Dermis blood vessel endothelial cell (primary cell): ENCODE results near the gene FRMD4A. TPM values are rescaled to one million over a fixed set of nuclear protein-coding genes. Genes with fewer than 3 reads are reported as not detected.
A peak's percentile ranks its signal among the peaks of the same experiment; 100 is the strongest.
"Not testable (repeated sequence)": the region's sequence is repeated elsewhere in the genome, so short reads cannot be mapped to it uniquely, and the experiment has no call there.

Source experiments
- DNase-seq: peaks from one replicate; pipeline ENCODE4 v3.0.0; 2010
- total RNA-seq: library from RNA; depleted of rRNA; stranded (reverse); fragments of >200 nt; gene quantifications from 2 replicates; pipeline ENCODE4 v1.2.3, GENCODE V29; 2014

FRMD4A gene
- total RNA-seq, 1 donor from 2014 or later = 42.0 TPM

DNA sequence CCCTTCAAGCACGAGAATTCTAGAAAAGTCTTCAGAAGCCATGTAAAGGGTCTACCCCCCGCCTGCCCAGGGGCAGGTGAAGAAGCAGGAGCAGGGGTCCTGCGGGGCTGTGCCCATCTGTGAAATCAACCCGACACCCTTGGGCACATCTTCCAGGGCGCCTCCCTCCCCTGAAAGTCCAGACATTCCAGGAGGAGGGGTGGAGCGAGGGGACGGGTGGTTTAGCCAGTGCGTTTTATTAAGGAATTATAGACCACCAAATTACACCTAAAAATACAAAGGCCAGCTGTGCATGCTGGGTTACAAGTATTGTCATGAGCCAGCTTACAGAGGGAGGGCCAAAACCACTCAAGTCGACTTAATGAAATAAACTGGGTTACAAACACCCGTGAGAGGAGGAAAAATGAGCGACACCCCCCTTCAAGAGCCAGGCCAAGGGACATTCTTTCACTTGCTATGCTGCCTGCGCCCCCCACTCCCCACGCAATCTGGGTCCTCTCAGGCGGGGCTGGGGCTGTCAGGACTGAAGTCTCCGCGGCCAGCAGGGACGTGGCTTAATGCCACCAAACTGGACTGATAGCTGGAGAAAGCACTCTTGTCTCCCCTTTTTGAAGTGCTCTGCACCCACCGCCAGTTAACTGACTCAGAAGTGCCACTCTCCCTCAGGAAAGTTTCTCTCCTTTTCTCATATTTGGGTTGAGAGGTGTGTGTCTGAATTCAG is 360.3 kb downstream of the FRMD4A start:
- no peak for DNase-seq

GRCh38 chr10:13969792-13970140 is 361.0 kb downstream of the FRMD4A start:
- no peak for DNase-seq

DNA sequence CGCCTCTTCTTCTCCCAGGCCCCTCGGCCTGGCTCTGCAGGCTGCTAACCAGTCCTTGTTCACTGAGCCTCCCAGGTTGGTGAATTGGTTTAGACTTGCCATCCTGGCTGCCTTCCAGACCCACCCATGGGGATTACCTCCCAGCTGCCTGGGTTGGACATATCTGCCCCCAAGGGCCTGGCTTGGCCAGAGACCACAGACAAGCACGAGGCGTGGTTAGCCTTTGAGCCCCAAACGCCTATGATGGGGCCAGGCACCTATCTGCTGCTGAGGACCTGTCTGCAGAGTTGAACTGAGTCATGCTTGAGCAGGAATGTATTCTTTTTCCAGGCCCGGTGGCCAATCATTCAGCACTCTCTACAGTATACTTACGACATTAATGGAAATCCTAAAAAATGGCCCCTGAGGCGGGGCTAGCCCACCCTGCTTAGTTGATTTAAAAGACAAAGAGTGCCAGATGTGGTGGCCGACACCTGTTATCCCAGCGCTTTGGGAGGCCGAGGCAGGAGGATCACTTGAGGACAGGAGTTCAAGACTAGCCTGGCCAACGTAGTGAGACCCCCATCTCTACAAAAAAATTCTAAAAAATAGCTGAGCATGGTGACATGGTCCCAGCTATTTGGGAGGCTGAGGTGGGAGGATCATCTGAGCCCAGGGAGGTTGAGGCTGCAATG is 361.5 kb downstream of the FRMD4A start:
- no peak for DNase-seq

DNA sequence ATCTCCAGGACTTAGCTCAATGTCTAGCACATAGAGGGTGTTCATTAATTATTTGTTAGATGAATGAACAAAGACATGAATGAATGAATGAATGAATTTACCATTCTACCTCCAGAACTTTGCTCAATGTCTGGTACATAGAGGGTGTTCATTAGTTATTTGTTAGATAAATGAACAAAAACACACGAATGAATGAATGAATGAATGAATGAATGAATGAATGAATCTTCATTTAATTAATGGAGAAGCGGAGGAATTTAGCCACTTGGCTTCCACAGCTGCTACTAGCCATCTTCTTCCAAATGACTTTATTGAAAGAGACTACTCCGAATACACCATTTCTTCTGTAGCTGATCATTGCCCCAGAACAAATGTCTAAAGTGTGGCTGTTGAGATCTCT is 368.9 kb downstream of the FRMD4A start:
- DNase-seq = no peak

GRCh38 chr10:13961097-13961496 is 369.6 kb downstream of the FRMD4A start:
- DNase-seq = peak; percentile 82

- DNase-seq = peak; percentile 29
Observed at GRCh38 chr10:13960603-13961002, 370.1 kb downstream of the FRMD4A start.

DNA sequence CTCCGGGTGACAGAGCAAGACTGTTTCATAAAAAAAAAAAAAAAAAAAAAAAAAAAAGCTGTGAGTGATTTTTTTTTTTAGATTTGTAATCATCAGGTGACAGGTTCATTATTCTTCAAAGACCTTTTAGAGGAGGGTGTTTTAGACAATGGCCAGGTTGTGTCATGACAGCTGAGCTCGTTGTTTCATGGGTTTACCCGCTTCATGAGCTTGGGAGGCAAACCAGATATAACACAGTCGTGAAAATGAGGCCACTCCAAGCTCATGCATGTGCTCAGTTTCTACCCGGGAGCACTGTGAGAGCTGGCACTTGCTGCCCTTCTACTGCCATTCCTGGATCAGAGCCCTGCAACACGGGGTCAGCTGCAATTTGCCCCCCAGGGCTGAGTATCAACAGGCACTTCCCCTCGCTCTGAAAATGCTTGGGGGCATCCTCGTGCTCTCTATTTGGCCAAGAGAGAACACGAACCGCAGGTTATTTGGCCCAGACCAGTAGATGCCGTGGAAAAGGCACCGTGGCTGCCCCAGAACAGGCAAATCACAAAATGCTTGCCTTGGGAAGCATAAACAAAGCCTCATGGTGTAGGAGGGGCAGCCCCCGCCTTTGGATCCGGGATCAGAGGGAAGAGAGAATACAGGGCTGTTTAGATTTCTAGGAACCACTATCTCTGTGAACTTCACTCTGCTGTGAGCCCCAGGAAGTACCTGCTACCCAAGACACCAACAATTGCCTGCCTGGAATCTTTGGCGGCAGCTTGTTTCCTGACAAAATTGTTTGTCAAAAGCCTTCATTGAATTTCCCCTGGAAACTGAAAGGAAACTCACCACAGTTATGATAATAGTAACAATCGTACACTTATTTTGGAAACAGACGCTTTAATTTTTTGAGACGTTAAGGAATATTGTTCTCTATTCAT is 371.0 kb downstream of the FRMD4A start:
- peak; percentile 85 for DNase-seq

DNA sequence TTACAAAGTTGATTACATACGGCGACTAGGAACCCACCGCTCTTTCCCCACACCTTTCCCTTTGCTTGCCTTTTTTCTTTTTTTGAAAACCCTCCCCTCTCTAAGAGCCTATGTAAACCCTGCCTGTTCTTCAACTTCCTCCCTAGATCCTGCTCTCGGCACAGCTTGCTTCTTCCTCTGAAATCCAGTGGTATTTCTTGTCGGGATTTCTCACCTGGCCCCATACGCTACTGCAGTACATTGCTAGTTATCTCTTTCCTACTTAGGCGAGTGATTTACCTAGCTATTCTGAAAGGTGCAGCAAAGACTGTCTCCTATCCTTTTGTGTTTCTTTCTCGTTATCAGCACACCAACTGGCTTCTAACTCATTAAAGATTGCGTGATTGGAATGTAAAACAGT is 372.9 kb downstream of the FRMD4A start:
- DNase-seq = no peak

GRCh38 chr10:13956826-13957225 is 373.9 kb downstream of the FRMD4A start:
- DNase-seq = no peak

DNA sequence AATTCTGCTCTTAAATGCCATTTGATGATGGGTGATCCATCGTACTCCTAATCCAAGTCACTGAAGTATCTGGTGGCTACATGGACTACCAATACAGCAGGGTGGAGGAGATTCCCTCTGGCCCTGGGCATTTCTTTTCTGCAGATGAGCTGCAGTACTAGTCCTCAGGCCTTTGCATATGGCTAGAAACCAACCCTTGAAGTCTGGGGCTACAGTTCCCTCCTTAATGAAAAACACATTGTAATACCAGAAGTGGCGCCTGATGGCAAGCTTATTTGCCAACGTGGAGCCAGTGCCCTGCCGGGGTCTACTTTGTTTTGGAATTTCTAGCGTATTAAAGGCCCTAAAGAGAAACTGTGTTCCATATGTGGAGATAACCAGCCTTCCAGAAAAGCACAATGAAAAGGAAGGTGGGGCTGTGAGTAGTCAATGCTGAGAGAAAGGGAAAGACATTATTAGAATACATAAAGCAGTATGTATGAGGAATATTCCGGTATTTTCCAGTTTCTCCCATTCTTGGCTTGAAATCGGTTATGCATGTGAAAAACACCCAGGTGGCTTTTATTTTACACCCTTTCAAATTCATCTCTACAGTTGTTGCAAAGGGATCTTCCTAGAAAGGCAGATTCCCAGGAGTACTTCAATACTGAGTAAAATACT is 375.2 kb downstream of the FRMD4A start:
- DNase-seq = no peak

DNA sequence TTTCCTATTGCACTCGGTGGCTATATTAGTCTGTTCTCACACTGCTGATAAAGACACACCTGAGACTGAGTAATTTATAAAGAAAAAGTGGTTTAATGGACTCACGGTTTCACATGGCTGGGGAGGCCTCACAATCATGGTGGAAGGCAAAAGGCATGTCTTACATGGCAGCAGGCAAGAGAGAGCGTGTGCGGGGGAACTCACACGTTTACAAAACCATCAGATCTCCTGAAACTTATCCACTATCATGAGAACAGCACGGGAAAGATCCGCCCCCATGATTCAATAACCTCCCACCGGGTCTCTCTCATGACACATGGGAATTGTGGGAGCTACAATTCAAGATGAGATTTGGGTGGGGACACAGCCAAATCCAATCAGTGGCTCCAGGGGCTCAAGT is 376.5 kb downstream of the FRMD4A start:
- not testable (repeated sequence) for DNase-seq

GRCh38 chr10:13953371-13953770 is 377.4 kb downstream of the FRMD4A start:
- no peak for DNase-seq

- no peak for DNase-seq
Observed at GRCh38 chr10:13950543-13950939, 380.2 kb downstream of the FRMD4A start.

- DNase-seq = no peak
Observed at GRCh38 chr10:13949844-13950542, 380.7 kb downstream of the FRMD4A start.

- no peak for DNase-seq
Observed at GRCh38 chr10:13946209-13946460, 384.6 kb downstream of the FRMD4A start.

GRCh38 chr10:13945390-13946208 is 385.1 kb downstream of the FRMD4A start:
- DNase-seq = peak; percentile 96

- DNase-seq = peak; percentile 44
Observed at GRCh38 chr10:13944823-13945222, 385.9 kb downstream of the FRMD4A start.

DNA sequence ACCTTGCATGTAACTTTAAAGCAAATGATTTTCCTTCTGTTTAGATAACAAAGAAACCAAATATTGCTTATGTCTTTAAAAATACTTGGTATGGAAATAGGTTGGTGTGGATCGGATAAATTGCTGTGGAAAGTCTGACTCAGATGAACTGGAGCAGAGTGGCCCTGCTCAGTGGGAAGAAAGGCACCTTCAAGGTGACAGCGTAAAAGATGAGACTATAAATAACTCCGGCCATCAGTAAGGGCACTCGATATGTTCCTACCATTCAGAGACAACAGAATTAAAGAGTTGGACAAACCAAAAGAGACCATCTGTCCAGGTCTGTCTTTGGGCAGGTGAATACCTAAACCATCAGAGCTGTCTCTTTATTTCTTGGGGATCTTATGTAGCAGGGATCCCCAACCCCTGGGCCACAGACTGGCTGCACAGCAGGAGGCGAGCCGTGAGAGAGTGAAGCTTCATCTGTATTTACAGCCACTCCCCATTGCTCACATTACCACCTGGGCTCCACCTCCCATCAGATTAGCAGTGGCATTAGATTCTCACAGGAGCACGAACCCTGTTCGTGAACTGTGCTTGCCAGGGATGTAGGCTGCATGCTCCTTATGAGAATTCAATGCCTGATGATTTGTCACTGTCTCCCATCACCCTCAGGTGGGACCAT is 386.9 kb downstream of the FRMD4A start:
- DNase-seq = no peak

DNA sequence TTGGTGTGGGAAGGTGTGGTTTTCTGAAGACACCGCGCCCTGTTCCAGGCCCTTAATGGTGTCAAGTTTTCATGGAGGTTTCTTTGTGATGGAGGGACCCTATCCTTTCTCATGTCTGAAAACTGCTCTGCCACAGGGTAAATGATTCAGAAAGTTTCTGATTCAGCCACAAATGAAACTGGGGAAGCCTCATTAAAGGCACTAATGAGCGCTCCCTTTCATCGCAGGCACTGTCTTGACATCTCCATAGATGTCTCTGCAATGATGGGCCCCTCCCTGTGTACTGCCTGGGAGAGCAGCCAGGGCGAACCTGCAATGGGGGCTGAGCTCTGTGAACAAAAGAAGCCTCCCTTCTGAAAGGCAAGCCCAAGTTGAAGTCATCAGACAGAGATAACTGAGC is 388.7 kb downstream of the FRMD4A start:
- no peak for DNase-seq

- peak; percentile 75 for DNase-seq
Observed at GRCh38 chr10:13939391-13939790, 391.3 kb downstream of the FRMD4A start.

DNA sequence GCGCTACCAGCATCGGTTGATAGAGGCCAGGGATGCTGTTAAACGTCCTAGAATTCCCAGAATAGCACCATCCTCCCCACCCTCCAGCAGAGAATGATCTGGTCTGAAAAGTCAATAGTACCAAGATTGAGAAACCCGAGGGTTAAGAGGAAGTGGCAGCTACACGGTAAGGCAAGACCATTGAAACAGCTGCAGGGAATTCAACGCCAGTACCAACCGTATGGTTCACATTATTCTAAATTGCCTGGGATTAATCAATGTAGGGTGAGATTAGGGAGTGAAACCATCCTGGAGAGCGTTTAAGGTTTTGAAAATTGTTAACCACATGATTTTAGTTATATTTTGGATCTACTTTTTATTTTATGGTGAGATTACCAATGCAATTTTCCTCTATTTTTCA is 391.8 kb downstream of the FRMD4A start:
- no peak for DNase-seq
